Naive thymus-derived CD8-positive, alpha-beta T cell (primary cell): ENCODE results near the gene LINGO1. TPM values are rescaled to one million over a fixed set of nuclear protein-coding genes. Genes with fewer than 3 reads are reported as not detected.

ENCODE experiments used
- ATAC-seq, 2 donors: fragments of 150-1000 bp; cut with Tn5 transposase in 1 of 2; sonication (Bioruptor Pico), chemical (Tn5 transposase) in 1 of 2; 1 replicate in 1 of 2; 2 replicates in 1 of 2; pipeline ENCODE4 v1.10.0; 2021; ENCODE audit warnings: mild to moderate bottlenecking in 2 of 2, moderate library complexity in 2 of 2
- POLR2A ChIA-PET: fragments of 350-600 bp; sonication (Branson Sonifier 250); formaldehyde crosslinking; loops from one replicate; lab custom pipeline; 2021; ENCODE audit warnings: antibody characterized with exemption; lab: Charles Lee
- DNase-seq, 10 donors: peaks; one replicate each; pipeline versions ENCODE4 v3.0.0 to v3.0.0-alpha.2; 2020 to 2022
- H3K27ac Mint-ChIP-seq, 10 donors: one replicate each; pipeline ENCODE4 v1.8.0; 2020 to 2022; ENCODE audit warnings: mild to moderate bottlenecking in 10 of 10, mixed read lengths in 10 of 10, moderate library complexity in 4 of 10, inconsistent platforms in 1 of 10
- H3K27me3 Mint-ChIP-seq, 5 donors: one replicate each; pipeline ENCODE4 v1.8.0; 2021 to 2022; ENCODE audit warnings: mixed read lengths in 5 of 5
- H3K36me3 Mint-ChIP-seq, 3 donors: one replicate each; pipeline ENCODE4 v1.8.0; 2020 to 2022; ENCODE audit warnings: mixed read lengths in 3 of 3, mild to moderate bottlenecking in 2 of 3, inconsistent platforms in 1 of 3
- H3K4me1 Mint-ChIP-seq, 4 donors: one replicate each; pipeline ENCODE4 v1.8.0; 2021 to 2022; ENCODE audit warnings: mixed read lengths in 4 of 4
- H3K4me3 Mint-ChIP-seq, 10 donors: one replicate each; pipeline ENCODE4 v1.8.0; 2020 to 2022; ENCODE audit warnings: mild to moderate bottlenecking in 10 of 10, mixed read lengths in 10 of 10, moderate library complexity in 6 of 10, inconsistent platforms in 1 of 10
- H3K9me3 Mint-ChIP-seq, 9 donors: one replicate each; pipeline ENCODE4 v1.8.0; 2020 to 2022; ENCODE audit warnings: mixed read lengths in 9 of 9, mild to moderate bottlenecking in 3 of 9, inconsistent platforms in 1 of 9, moderate library complexity in 1 of 9
- polyA plus RNA-seq, 3 donors: library from polyadenylated mRNA; unstranded; fragments of 300-500 nt; fragmentation: Illumina TruSeq; gene quantifications; one replicate each; pipeline ENCODE4 v1.2.3, GENCODE V29; 2021
- total RNA-seq, 8 experiments: library from RNA in 2 of 8; stranded (reverse) in 2 of 8; gene quantifications; one replicate each; pipeline ENCODE4 v1.2.3 and lab custom pipeline; 2021 to 2026

Gene LINGO1
- total and polyA plus RNA-seq, 5 experiments from 2014 or later = not detected

- H3K4me1 Mint-ChIP-seq = no peaks in the 10 kb centered on the region
- POLR2A ChIA-PET = no interaction called here
- no peak overlapping the region for H3K4me3 Mint-ChIP-seq
- DNase-seq (no peak), ATAC-seq (no peak)
- H3K27me3 Mint-ChIP-seq = peaks cover 0 to 9% (median 1%) of the 10 kb centered on the region in 5 donors
- no peaks in the 10 kb centered on the region for H3K36me3 Mint-ChIP-seq
- no peak overlapping the region for H3K27ac Mint-ChIP-seq
- no peaks in the 10 kb centered on the region for H3K9me3 Mint-ChIP-seq
Observed at GRCh38 chr15:77591968-77592613, 40.6 kb downstream of the LINGO1 start.

GRCh38 chr15:77589839-77590238, 42.9 kb downstream of the LINGO1 start:
- Mint-ChIP-seq H3K4me1 (no peaks in the 10 kb centered on the region), H3K9me3 (no peaks in the 10 kb centered on the region), H3K27me3 (peaks cover 1 to 9% (median 5%) of the 10 kb centered on the region in 5 donors), H3K36me3 (no peaks in the 10 kb centered on the region), H3K27ac (no peak overlapping the region), H3K4me3 (no peak overlapping the region)
- no peak for DNase-seq
- ATAC-seq = no peak
- POLR2A ChIA-PET = no interaction called here

GRCh38 chr15:77588126-77588525, 44.6 kb downstream of the LINGO1 start:
- POLR2A ChIA-PET = no interaction called here
- no peak overlapping the region for H3K4me3 Mint-ChIP-seq
- H3K27me3 Mint-ChIP-seq = peaks cover 1 to 9% (median 5%) of the 10 kb centered on the region in 5 donors
- H3K4me1 Mint-ChIP-seq = no peaks in the 10 kb centered on the region
- H3K9me3 Mint-ChIP-seq = no peaks in the 10 kb centered on the region
- H3K27ac Mint-ChIP-seq = peak overlapping the region in 1 of 10 donors; percentile 62
- H3K36me3 Mint-ChIP-seq = no peaks in the 10 kb centered on the region
- no peak for ATAC-seq
- no peak for DNase-seq

- peaks cover 0 to 6% (median 1%) of the 10 kb centered on the region in 5 donors for H3K27me3 Mint-ChIP-seq
- POLR2A ChIA-PET = no interaction called here
- DNase-seq = no peak
- no peak for ATAC-seq
- H3K4me1 Mint-ChIP-seq = peaks cover 0 to 4% (median 0%) of the 10 kb centered on the region in 4 donors
- no peak overlapping the region for H3K27ac Mint-ChIP-seq
- no peak overlapping the region for H3K4me3 Mint-ChIP-seq
- no peaks in the 10 kb centered on the region for H3K36me3 Mint-ChIP-seq
- no peaks in the 10 kb centered on the region for H3K9me3 Mint-ChIP-seq
Observed at GRCh38 chr15:77584691-77585090, 48.0 kb downstream of the LINGO1 start.

- H3K27ac Mint-ChIP-seq = no peak overlapping the region
- DNase-seq (no peak), ATAC-seq (no peak)
- no peak overlapping the region for H3K4me3 Mint-ChIP-seq
- POLR2A ChIA-PET = no interaction called here
- no peaks in the 10 kb centered on the region for H3K9me3 Mint-ChIP-seq
- H3K36me3 Mint-ChIP-seq = no peaks in the 10 kb centered on the region
- peaks cover 0 to 4% (median 0%) of the 10 kb centered on the region in 4 donors for H3K4me1 Mint-ChIP-seq
- peaks cover 0 to 6% (median 0%) of the 10 kb centered on the region in 5 donors for H3K27me3 Mint-ChIP-seq
Observed at GRCh38 chr15:77584201-77584600, 48.5 kb downstream of the LINGO1 start.

GRCh38 chr15:77582763-77583162, 49.9 kb downstream of the LINGO1 start:
- Mint-ChIP-seq H3K9me3 (no peaks in the 10 kb centered on the region), H3K4me1 (peaks cover 0 to 4% (median 1%) of the 10 kb centered on the region in 4 donors), H3K4me3 (no peak overlapping the region), H3K36me3 (no peaks in the 10 kb centered on the region), H3K27ac (no peak overlapping the region), H3K27me3 (peaks cover 0 to 6% (median 0%) of the 10 kb centered on the region in 5 donors)
- no peak for DNase-seq
- POLR2A ChIA-PET = no interaction called here
- ATAC-seq = no peak

GRCh38 chr15:77581896-77582569, 50.7 kb downstream of the LINGO1 start:
- H3K27me3 Mint-ChIP-seq = peaks cover 0 to 6% (median 0%) of the 10 kb centered on the region in 5 donors
- H3K4me3 Mint-ChIP-seq = no peak overlapping the region
- no peak for ATAC-seq
- POLR2A ChIA-PET = no interaction called here
- no peak for DNase-seq
- no peak overlapping the region for H3K27ac Mint-ChIP-seq
- H3K9me3 Mint-ChIP-seq = no peaks in the 10 kb centered on the region
- H3K4me1 Mint-ChIP-seq = peaks cover 0 to 4% (median 1%) of the 10 kb centered on the region in 4 donors
- no peaks in the 10 kb centered on the region for H3K36me3 Mint-ChIP-seq

- Mint-ChIP-seq H3K4me3 (no peak overlapping the region), H3K27me3 (peaks cover 0 to 6% (median 0%) of the 10 kb centered on the region in 5 donors), H3K27ac (no peak overlapping the region), H3K4me1 (peaks cover 0 to 4% (median 1%) of the 10 kb centered on the region in 4 donors), H3K36me3 (no peaks in the 10 kb centered on the region), H3K9me3 (no peaks in the 10 kb centered on the region)
- DNase-seq (no peak), ATAC-seq (no peak)
- POLR2A ChIA-PET = no interaction called here
Observed at GRCh38 chr15:77580996-77581682, 51.6 kb downstream of the LINGO1 start.

- H3K36me3 Mint-ChIP-seq = no peaks in the 10 kb centered on the region
- DNase-seq = no peak
- no peaks in the 10 kb centered on the region for H3K9me3 Mint-ChIP-seq
- H3K4me1 Mint-ChIP-seq = peaks cover 0 to 4% (median 1%) of the 10 kb centered on the region in 4 donors
- ATAC-seq = no peak
- POLR2A ChIA-PET = interaction anchor here (0.7 kb wide), 1 partner anchor 25 kb away, joined by 4 read pairs; no protein-coding TSS in a partner anchor
- no peak overlapping the region for H3K4me3 Mint-ChIP-seq
- H3K27ac Mint-ChIP-seq = no peak overlapping the region
- no peaks in the 10 kb centered on the region for H3K27me3 Mint-ChIP-seq
Observed at GRCh38 chr15:77579498-77580188, 53.1 kb downstream of the LINGO1 start.

GRCh38 chr15:77578641-77579372, 53.9 kb downstream of the LINGO1 start:
- Mint-ChIP-seq H3K4me1 (peaks cover 0 to 4% (median 1%) of the 10 kb centered on the region in 4 donors), H3K9me3 (no peaks in the 10 kb centered on the region), H3K36me3 (no peaks in the 10 kb centered on the region), H3K27ac (no peak overlapping the region), H3K27me3 (no peaks in the 10 kb centered on the region), H3K4me3 (no peak overlapping the region)
- DNase-seq (no peak), ATAC-seq (no peak)
- POLR2A ChIA-PET = no interaction called here

- POLR2A ChIA-PET = no interaction called here
- peaks cover 0 to 4% (median 1%) of the 10 kb centered on the region in 4 donors for H3K4me1 Mint-ChIP-seq
- ATAC-seq (no peak), DNase-seq (no peak)
- no peak overlapping the region for H3K27ac Mint-ChIP-seq
- no peaks in the 10 kb centered on the region for H3K36me3 Mint-ChIP-seq
- no peak overlapping the region for H3K4me3 Mint-ChIP-seq
- no peaks in the 10 kb centered on the region for H3K9me3 Mint-ChIP-seq
- no peaks in the 10 kb centered on the region for H3K27me3 Mint-ChIP-seq
Observed at GRCh38 chr15:77577366-77577950, 55.3 kb downstream of the LINGO1 start.

- H3K27me3 Mint-ChIP-seq = no peaks in the 10 kb centered on the region
- H3K4me3 Mint-ChIP-seq = no peak overlapping the region
- peaks cover 0 to 4% (median 1%) of the 10 kb centered on the region in 4 donors for H3K4me1 Mint-ChIP-seq
- H3K36me3 Mint-ChIP-seq = no peaks in the 10 kb centered on the region
- POLR2A ChIA-PET = no interaction called here
- H3K27ac Mint-ChIP-seq = no peak overlapping the region
- ATAC-seq (no peak), DNase-seq (no peak)
- H3K9me3 Mint-ChIP-seq = no peaks in the 10 kb centered on the region
Observed at GRCh38 chr15:77576538-77576937, 56.2 kb downstream of the LINGO1 start.
